Activated naive CD8-positive, alpha-beta T cell treated with anti-CD3 and anti-CD28 coated beads, Interleukin-2, amount 10 ng/mL, durations not matched to agents 7 days and 5 days (primary cell): ENCODE data around the gene TBL1X. TPM values are rescaled to one million over a fixed set of nuclear protein-coding genes. Genes with fewer than 3 reads are reported as not detected.

Experiments
- ATAC-seq: fragments of 150-1000 bp; cut with Tn5 transposase; one replicate; pipeline ENCODE4 v1.10.0; 2021; ENCODE audit warnings: low read depth, moderate library complexity
- POLR2A ChIA-PET: fragments of 350-600 bp; sonication (Branson Sonifier 250); formaldehyde crosslinking; loops from one replicate; lab custom pipeline; 2021; ENCODE audit warnings: antibody characterized with exemption; lab: Charles Lee
- DNase-seq: peaks from one replicate; pipeline ENCODE4 v3.0.0; 2021
- H3K27ac Mint-ChIP-seq: one replicate; pipeline ENCODE4 v1.8.0; 2022; ENCODE audit warnings: mild to moderate bottlenecking, mixed read lengths
- H3K27me3 Mint-ChIP-seq: one replicate; pipeline ENCODE4 v1.8.0; 2022; ENCODE audit warnings: mild to moderate bottlenecking, moderate library complexity, mixed read lengths
- H3K36me3 Mint-ChIP-seq: one replicate; pipeline ENCODE4 v1.8.0; 2021; ENCODE audit warnings: mild to moderate bottlenecking, mixed read lengths
- H3K4me1 Mint-ChIP-seq: one replicate; pipeline ENCODE4 v1.8.0; 2021; ENCODE audit warnings: mixed read lengths
- H3K4me3 Mint-ChIP-seq: one replicate; pipeline ENCODE4 v1.8.0; 2022; ENCODE audit warnings: mild to moderate bottlenecking, moderate library complexity, mixed read lengths
- H3K9me3 Mint-ChIP-seq: one replicate; pipeline ENCODE4 v1.8.0; 2021; ENCODE audit warnings: mixed read lengths
- total RNA-seq, 2 experiments: library from RNA; stranded (reverse); gene quantifications; one replicate each; pipeline ENCODE4 v1.2.3, GENCODE V29; 2021

TBL1X gene
- total RNA-seq, 2 experiments from 2014 or later = 29.7 to 31.1 TPM

- no peak overlapping the region for H3K4me3 Mint-ChIP-seq
- no peak overlapping the region for H3K27ac Mint-ChIP-seq
- ATAC-seq = no peak
- no peaks in the 10 kb centered on the region for H3K27me3 Mint-ChIP-seq
- no peaks in the 10 kb centered on the region for H3K9me3 Mint-ChIP-seq
- no peak for DNase-seq
- H3K4me1 Mint-ChIP-seq = peaks cover 3% of the 10 kb centered on the region
- POLR2A ChIA-PET = no interaction called here
- peaks cover 1% of the 10 kb centered on the region for H3K36me3 Mint-ChIP-seq
These were observed 185.2 kb downstream of the TBL1X start for GRCh38 chrX:9650091-9650490.

GRCh38 chrX:9651737-9652136, 186.9 kb downstream of the TBL1X start:
- H3K4me3 Mint-ChIP-seq = no peak overlapping the region
- H3K36me3 Mint-ChIP-seq = peaks cover 2% of the 10 kb centered on the region
- no peaks in the 10 kb centered on the region for H3K27me3 Mint-ChIP-seq
- H3K9me3 Mint-ChIP-seq = no peaks in the 10 kb centered on the region
- no peak for ATAC-seq
- DNase-seq = no peak
- no peak overlapping the region for H3K27ac Mint-ChIP-seq
- H3K4me1 Mint-ChIP-seq = peaks cover 3% of the 10 kb centered on the region
- POLR2A ChIA-PET = no interaction called here

GRCh38 chrX:9654929-9655328, 190.1 kb downstream of the TBL1X start:
- DNase-seq = no peak
- no peaks in the 10 kb centered on the region for H3K9me3 Mint-ChIP-seq
- peaks cover 5% of the 10 kb centered on the region for H3K36me3 Mint-ChIP-seq
- H3K27me3 Mint-ChIP-seq = no peaks in the 10 kb centered on the region
- H3K4me1 Mint-ChIP-seq = no peaks in the 10 kb centered on the region
- no peak overlapping the region for H3K4me3 Mint-ChIP-seq
- no peak for ATAC-seq
- POLR2A ChIA-PET = no interaction called here
- H3K27ac Mint-ChIP-seq = no peak overlapping the region

GRCh38 chrX:9656277-9656676, 191.4 kb downstream of the TBL1X start:
- H3K4me1 Mint-ChIP-seq = no peaks in the 10 kb centered on the region
- no peak for ATAC-seq
- DNase-seq = no peak
- peaks cover 5% of the 10 kb centered on the region for H3K36me3 Mint-ChIP-seq
- H3K4me3 Mint-ChIP-seq = no peak overlapping the region
- no peaks in the 10 kb centered on the region for H3K9me3 Mint-ChIP-seq
- no peak overlapping the region for H3K27ac Mint-ChIP-seq
- POLR2A ChIA-PET = no interaction called here
- no peaks in the 10 kb centered on the region for H3K27me3 Mint-ChIP-seq

- no peak for DNase-seq
- H3K9me3 Mint-ChIP-seq = no peaks in the 10 kb centered on the region
- H3K27ac Mint-ChIP-seq = no peak overlapping the region
- ATAC-seq = no peak
- H3K27me3 Mint-ChIP-seq = no peaks in the 10 kb centered on the region
- H3K4me1 Mint-ChIP-seq = no peaks in the 10 kb centered on the region
- H3K36me3 Mint-ChIP-seq = peaks cover 5% of the 10 kb centered on the region
- POLR2A ChIA-PET = no interaction called here
- H3K4me3 Mint-ChIP-seq = no peak overlapping the region
These were observed 192.0 kb downstream of the TBL1X start for GRCh38 chrX:9656871-9657270.

- no peaks in the 10 kb centered on the region for H3K27me3 Mint-ChIP-seq
- no peak overlapping the region for H3K27ac Mint-ChIP-seq
- H3K36me3 Mint-ChIP-seq = peaks cover 5% of the 10 kb centered on the region
- no peak overlapping the region for H3K4me3 Mint-ChIP-seq
- ATAC-seq = no peak
- POLR2A ChIA-PET = no interaction called here
- no peaks in the 10 kb centered on the region for H3K9me3 Mint-ChIP-seq
- H3K4me1 Mint-ChIP-seq = no peaks in the 10 kb centered on the region
- no peak for DNase-seq
These were observed 192.9 kb downstream of the TBL1X start for GRCh38 chrX:9657590-9658256.

- Mint-ChIP-seq H3K9me3 (no peaks in the 10 kb centered on the region), H3K36me3 (peaks cover 5% of the 10 kb centered on the region), H3K27me3 (no peaks in the 10 kb centered on the region), H3K4me3 (no peak overlapping the region), H3K4me1 (no peaks in the 10 kb centered on the region), H3K27ac (no peak overlapping the region)
- DNase-seq (no peak), ATAC-seq (no peak)
- POLR2A ChIA-PET = no interaction called here
These were observed 193.6 kb downstream of the TBL1X start for GRCh38 chrX:9658409-9658808.

GRCh38 chrX:9659571-9660195, 194.8 kb downstream of the TBL1X start:
- Mint-ChIP-seq H3K4me3 (no peak overlapping the region), H3K27ac (no peak overlapping the region), H3K27me3 (no peaks in the 10 kb centered on the region), H3K9me3 (no peaks in the 10 kb centered on the region), H3K36me3 (peaks cover 4% of the 10 kb centered on the region), H3K4me1 (no peaks in the 10 kb centered on the region)
- no peak for ATAC-seq
- POLR2A ChIA-PET = no interaction called here
- DNase-seq = no peak

GRCh38 chrX:9662148-9662547, 197.3 kb downstream of the TBL1X start:
- H3K27me3 Mint-ChIP-seq = no peaks in the 10 kb centered on the region
- no peaks in the 10 kb centered on the region for H3K36me3 Mint-ChIP-seq
- ATAC-seq = no peak

GRCh38 chrX:9663216-9663615, 198.4 kb downstream of the TBL1X start:
- ATAC-seq (no peak), DNase-seq (no peak)
- no peaks in the 10 kb centered on the region for H3K36me3 Mint-ChIP-seq
- POLR2A ChIA-PET = no interaction called here
- no peak overlapping the region for H3K4me3 Mint-ChIP-seq
- H3K9me3 Mint-ChIP-seq = no peaks in the 10 kb centered on the region
- H3K27me3 Mint-ChIP-seq = no peaks in the 10 kb centered on the region
- no peaks in the 10 kb centered on the region for H3K4me1 Mint-ChIP-seq
- H3K27ac Mint-ChIP-seq = no peak overlapping the region

More at GRCh38 chrX:9662148-9662547, 197.3 kb downstream of the TBL1X start:
- no peak overlapping the region for H3K27ac Mint-ChIP-seq
- no peaks in the 10 kb centered on the region for H3K9me3 Mint-ChIP-seq
- POLR2A ChIA-PET = no interaction called here
- H3K4me1 Mint-ChIP-seq = no peaks in the 10 kb centered on the region
- no peak for DNase-seq
- no peak overlapping the region for H3K4me3 Mint-ChIP-seq

GRCh38 chrX:9664224-9664623, 199.4 kb downstream of the TBL1X start:
- ATAC-seq (no peak), DNase-seq (no peak)
- H3K4me3 Mint-ChIP-seq = no peak overlapping the region
- POLR2A ChIA-PET = no interaction called here
- no peaks in the 10 kb centered on the region for H3K9me3 Mint-ChIP-seq
- no peaks in the 10 kb centered on the region for H3K36me3 Mint-ChIP-seq
- no peaks in the 10 kb centered on the region for H3K27me3 Mint-ChIP-seq
- H3K27ac Mint-ChIP-seq = no peak overlapping the region
- H3K4me1 Mint-ChIP-seq = no peaks in the 10 kb centered on the region

GRCh38 chrX:9665113-9665512, 200.3 kb downstream of the TBL1X start:
- H3K4me3 Mint-ChIP-seq = no peak overlapping the region
- H3K27me3 Mint-ChIP-seq = no peaks in the 10 kb centered on the region
- POLR2A ChIA-PET = no interaction called here

GRCh38 chrX:9668537-9668936, 203.7 kb downstream of the TBL1X start:
- peaks cover 9% of the 10 kb centered on the region for H3K36me3 Mint-ChIP-seq
- H3K27me3 Mint-ChIP-seq = no peaks in the 10 kb centered on the region
- H3K27ac Mint-ChIP-seq = no peak overlapping the region
- peaks cover 5% of the 10 kb centered on the region for H3K4me1 Mint-ChIP-seq
- no peak overlapping the region for H3K4me3 Mint-ChIP-seq
- H3K9me3 Mint-ChIP-seq = no peaks in the 10 kb centered on the region
- DNase-seq (no peak), ATAC-seq (no peak)
- POLR2A ChIA-PET = no interaction called here

More at GRCh38 chrX:9665113-9665512, 200.3 kb downstream of the TBL1X start:
- H3K4me1 Mint-ChIP-seq = no peaks in the 10 kb centered on the region
- ATAC-seq (no peak), DNase-seq (no peak)
- no peaks in the 10 kb centered on the region for H3K36me3 Mint-ChIP-seq
- no peak overlapping the region for H3K27ac Mint-ChIP-seq
- H3K9me3 Mint-ChIP-seq = no peaks in the 10 kb centered on the region

GRCh38 chrX:9670136-9670814, 205.4 kb downstream of the TBL1X start:
- no peak overlapping the region for H3K27ac Mint-ChIP-seq
- no peaks in the 10 kb centered on the region for H3K9me3 Mint-ChIP-seq
- H3K36me3 Mint-ChIP-seq = peaks cover 9% of the 10 kb centered on the region
- H3K27me3 Mint-ChIP-seq = no peaks in the 10 kb centered on the region
- ATAC-seq = no peak
- no peak for DNase-seq
- H3K4me3 Mint-ChIP-seq = no peak overlapping the region
- peaks cover 5% of the 10 kb centered on the region for H3K4me1 Mint-ChIP-seq
- POLR2A ChIA-PET = no interaction called here
